Body of pancreas (tissue), 4 donors: ENCODE measurements around the gene CSPG4.
"Not testable (repeated sequence)": the region's sequence is repeated elsewhere in the genome, so short reads cannot be mapped to it uniquely, and the experiment has no call there.

Experiments
- CTCF ChIP-seq, 7 experiments: fragments of 450-650 bp in 4 of 7; fragments of 200-600 bp in 3 of 7; sonication (generic) in 3 of 7; IDR thresholded peaks; one replicate each; pipeline ENCODE4 v1.5.1; 2016 to 2019; ENCODE audit warnings: antibody characterized with exemption in 7 of 7
- POLR2A ChIP-seq, 3 donors: fragments of 450-650 bp; IDR thresholded peaks; one replicate each; pipeline ENCODE4 v1.6.1; 2016; ENCODE audit warnings: antibody characterized with exemption in 3 of 3, mild to moderate bottlenecking in 2 of 3

- TF ChIP-seq CTCF, POLR2A (IDR thresholded peaks at IDR 0.05): not testable (repeated sequence)
Measured at GRCh38 chr15:75748882-75749281, 36.2 kb upstream of the CSPG4 start.
